GM18498 (cell line): ENCODE results near the gene DNAJC16.
A peak's percentile ranks its signal among the peaks of the same experiment; 100 is the strongest.
"Not testable (repeated sequence)": the region's sequence is repeated elsewhere in the genome, so short reads cannot be mapped to it uniquely, and the experiment has no call there.

Experiments
- ATAC-seq: cut with Tn5 transposase; IDR thresholded peaks from one replicate; pipeline ENCODE4 v1.9.1; 2021; ENCODE audit warnings: mild to moderate bottlenecking, moderate library complexity; ENCODE audit not compliant: unreplicated experiment

The DNAJC16 gene

DNA sequence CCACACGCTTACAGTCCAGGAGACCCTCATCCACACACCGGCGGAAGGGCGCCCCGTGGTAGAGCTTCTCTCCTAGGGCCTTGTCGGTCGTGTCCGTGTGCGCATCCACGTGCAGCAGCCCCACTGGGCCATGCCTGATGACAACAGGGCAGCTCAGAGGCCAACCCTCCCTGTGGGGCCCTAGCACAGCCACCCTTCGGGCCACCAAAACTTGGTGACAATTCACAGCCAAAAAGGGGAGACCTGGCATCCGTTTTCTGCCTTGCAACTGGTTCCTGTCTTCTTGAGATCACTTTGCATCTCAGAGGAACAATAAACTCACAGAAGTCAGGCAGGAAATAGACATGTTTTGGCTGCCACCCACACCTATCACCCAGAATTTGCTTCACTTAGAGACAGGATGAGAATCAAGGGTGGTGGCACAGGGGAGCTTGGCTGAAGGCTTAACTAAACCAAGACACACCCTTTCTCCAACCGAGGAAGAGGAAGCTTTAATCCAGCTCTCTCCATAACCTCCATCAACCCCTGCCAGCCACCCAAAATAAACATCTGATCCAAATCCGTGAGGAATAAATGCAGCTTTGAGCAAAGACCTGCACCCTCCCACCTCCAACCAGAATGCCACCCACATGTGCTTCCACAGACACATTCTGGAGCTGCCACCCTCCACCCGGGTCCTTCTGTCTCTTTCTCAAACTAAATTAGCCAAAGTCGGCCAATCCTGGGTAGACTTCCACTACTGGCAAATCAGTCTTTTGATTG is 52.5 kb downstream of the DNAJC16 start:
- peak; percentile 38 for ATAC-seq

DNA sequence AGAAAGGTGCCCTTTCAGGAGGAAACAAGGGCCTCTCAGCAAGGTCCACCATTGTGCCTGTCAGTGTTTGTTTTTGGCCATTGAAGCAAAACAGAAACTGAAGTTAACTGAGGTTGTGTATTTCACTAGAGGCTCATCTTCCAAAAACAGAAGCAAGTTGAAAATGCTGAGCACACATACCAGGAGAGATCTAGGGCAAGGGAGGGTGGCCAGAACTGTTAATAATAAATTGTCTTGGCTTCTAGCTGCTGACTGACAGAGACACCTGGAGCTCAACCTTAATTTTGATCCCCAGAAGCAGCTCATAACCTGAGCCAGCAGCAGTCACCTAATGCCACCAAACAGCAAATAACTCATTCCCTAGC is 53.0 kb downstream of the DNAJC16 start:
- peak; percentile 41 for ATAC-seq

DNA sequence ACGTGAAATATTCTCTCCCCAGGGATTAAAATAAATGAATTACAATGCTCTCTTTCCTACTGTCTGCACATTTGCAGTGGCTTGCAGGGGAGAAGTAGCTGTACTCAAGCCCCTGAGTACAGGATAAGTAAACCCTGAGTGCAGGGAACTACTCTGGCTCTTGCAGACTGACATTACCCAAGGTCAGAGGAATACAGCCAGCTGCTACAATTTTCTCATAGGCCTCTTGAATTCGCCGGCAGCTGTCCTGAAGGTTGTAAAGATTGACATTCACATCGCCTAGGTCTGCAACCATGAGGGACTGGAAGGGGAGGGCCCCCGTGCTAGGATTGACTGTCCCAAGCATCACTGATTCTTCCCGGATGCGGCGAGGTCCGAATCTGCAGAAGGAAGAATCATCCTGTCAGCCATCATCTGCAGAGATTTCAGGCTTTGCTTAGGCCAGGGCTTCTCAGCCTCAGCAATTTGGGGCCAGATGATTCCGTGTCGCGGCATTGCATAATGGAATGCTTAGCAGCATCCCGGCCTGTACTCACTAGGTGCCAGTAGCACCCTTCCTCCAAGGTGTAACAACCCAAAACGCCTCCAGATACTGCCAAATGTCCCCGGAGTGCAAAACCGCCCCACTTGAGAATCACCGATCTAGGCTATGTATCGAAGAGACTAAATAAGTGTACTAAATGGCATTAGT is 56.5 kb downstream of the DNAJC16 start:
- ATAC-seq: no peak

DNA sequence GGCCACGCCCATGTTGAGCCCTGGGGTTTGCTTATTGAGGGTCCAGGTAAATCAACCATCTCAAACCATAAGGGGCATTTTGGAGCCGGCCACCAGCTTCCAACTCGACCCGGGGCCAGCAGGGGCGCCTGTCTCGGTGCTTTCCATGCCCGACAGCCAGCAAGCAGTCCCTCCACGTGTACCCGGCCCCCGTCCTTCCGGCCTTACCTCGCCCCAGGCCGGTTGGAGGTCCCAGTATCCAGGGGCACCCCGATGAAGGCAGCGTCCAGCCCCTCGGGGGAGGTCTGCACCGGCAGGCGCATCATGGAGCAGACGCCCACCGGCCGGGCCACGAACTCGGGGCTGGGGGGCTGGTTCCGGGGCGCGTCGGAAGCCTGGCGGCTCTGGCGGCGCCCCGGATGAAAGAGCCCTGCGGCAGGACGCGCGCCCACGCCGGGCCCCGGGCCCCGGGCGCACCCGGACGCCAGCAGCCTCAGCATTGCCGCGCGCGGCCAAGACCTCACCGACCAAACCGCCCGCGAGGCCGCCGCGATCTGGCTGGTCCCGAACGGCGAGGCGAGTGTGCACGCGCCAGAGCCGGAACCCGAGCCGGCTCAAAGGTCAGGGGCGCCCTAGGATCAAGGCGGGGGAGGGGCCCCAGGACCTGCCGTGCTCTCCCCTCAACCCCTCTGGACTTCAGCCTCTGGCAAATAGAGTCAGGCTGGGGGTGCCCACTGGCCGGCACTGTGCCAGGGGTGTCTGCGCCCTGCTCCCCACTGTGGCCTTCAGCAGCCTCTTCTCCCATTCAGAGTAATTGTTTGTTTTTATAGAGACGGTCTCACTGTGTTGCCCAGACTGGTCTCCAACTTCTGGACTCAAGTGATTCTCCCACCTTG is 58.1 kb downstream of the DNAJC16 start, which contains the start of gene AGMAT:
Gene AGMAT, minus strand, starts transcription at position 563 of the 875 bp plus-strand sequence. Its CDS starts 84 bp downstream, at position 479.
- ATAC-seq: peak; percentile 78

GRCh38 chr1:15592285-15592684 is 65.6 kb downstream of the DNAJC16 start:
- no peak for ATAC-seq

- no peak for ATAC-seq
These were observed 69.4 kb downstream of the DNAJC16 start for GRCh38 chr1:15595809-15596617.

GRCh38 chr1:15598436-15598835 is 71.8 kb downstream of the DNAJC16 start:
- ATAC-seq: no peak

GRCh38 chr1:15603050-15603965 is 76.7 kb downstream of the DNAJC16 start:
- ATAC-seq: peak; percentile 96

DNA sequence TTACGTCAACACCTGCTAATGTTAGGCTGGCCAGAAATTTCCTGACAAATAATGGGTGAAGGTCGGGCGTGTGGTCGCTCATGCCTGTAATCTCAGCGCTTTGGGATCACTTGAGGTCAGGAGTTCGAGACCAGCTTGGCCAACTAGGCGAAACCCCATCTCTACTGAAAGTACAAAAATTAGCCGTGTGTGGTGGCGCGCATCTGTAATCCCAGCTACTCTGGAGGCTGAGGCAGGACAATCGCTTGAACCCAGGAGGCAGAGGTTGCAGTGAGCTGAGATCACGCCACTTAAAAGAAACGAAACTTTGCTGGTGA is 77.3 kb downstream of the DNAJC16 start:
- ATAC-seq: not testable (repeated sequence)

DNA sequence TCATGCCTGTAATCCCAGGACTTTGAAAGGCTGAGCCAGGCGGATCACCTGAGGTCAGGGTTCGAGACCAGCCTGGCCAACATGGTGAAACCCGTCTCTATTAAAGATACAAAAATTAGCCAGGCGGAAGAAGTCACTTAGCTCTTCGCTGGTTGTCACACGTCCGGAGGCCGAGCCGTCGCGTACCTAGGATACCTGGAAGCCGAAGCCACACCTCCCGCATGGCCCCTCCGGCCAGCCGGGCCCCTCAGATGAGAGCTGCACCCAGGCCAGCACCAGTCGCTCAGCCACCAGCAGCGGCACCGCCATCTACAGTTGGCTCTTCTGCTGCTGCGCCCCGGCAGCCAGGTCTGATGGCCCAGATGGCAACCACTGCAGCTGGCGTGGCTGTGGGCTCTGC is 77.8 kb downstream of the DNAJC16 start:
- not testable (repeated sequence) for ATAC-seq

DNA sequence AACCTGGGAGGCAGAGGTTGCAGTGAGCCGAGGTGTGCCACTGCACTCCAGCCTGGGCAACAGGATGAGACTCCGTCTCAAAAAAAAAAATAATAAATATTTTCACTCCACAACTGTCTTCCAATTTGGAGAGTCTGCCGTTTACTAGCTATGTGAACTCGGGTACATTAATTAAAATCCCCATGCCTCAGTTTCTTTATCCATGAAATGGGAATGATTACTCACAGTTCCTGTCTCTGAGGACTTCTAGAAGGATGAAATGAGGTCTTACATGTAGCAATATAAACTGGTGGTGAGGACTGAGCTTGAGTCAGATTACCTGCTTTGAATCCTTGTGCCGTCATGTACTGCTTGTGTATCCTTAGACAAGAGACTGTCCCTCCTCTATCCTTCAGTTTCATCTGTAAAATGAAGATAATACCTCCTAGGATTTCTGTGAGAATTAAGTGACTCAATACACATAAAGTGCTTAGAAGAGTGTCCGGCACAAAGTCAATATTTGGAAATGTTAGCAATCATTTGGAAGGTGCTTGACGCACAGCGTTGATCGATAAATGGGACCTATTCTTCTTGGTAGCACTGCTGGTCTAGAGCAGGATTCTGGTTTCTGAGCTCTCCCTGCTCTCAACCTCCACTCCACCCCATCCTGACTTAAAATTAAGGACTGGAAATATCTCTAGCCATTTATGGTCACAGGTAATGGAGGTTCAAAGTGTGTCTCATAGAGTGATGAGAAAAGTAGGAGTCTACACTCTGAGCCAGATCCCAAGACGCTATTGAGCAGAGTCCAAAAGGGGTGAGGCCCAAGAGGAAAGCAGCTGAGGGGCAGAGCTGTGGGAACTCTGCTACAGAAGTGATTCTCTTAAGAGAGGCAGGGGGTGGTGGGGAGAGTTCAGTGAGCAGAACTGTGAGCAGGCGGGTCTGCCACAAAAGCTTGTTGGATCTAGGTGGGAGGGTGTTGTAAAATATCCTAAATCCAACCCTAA is 79.0 kb downstream of the DNAJC16 start:
- no peak for ATAC-seq

- ATAC-seq: no peak
These were observed 83.0 kb downstream of the DNAJC16 start for GRCh38 chr1:15609631-15610030.

DNA sequence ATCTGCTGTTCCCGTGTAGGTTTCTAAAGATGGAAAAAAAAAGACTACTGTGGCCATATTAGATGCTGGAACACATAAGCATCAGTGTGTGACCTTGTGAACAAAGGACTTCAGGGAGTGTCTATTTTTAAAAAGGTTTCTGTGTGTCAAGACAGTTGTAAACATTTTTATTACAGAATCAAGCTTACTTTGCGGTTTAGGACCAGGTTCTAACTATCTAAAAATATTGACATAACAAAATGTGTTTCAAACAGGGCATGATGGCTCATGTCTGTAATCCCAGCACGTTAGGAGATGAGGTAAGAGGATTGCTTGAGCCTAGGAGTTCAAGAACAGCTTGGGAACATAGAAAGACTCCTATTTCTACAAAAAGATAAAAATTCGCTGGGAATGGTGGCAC is 83.5 kb downstream of the DNAJC16 start:
- ATAC-seq: no peak

DNA sequence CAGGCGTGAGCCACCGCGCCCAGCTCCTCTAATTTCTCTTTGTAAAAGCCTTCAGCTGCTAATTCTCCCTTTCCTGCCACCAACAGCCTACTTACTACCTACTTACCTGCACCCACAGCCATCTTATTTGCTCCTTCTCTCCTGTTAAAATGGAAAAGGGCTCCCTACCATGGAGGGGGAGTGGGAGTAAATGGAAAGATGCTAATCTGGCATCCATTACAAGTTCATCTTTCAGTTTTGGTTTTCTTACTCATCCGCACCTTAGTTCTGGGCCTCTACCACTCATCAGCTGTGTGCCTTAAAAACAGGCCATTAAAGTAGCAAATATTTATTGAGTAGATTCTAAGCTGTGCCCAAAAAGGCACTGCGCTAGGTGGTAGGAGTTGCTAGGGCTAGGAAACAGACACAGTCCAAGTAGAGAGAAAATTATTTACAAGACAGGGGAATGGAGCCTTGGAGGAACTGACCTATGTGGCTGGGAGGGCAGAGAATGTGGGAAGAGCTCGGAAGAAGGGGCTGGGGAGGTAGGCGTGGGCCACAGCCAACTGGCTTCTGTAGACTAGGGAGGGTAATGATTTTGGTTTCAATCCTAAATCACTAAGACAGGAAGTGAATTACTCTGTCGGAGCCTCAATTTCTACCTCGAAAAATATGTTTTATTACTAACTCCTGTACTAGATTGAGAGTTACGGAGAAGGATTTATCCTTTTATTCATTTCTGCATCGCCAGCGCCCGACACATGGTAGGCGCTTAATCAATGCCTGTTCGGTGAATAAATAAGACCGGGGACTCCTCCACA is 89.9 kb downstream of the DNAJC16 start:
- ATAC-seq: peak; percentile 25

DNA sequence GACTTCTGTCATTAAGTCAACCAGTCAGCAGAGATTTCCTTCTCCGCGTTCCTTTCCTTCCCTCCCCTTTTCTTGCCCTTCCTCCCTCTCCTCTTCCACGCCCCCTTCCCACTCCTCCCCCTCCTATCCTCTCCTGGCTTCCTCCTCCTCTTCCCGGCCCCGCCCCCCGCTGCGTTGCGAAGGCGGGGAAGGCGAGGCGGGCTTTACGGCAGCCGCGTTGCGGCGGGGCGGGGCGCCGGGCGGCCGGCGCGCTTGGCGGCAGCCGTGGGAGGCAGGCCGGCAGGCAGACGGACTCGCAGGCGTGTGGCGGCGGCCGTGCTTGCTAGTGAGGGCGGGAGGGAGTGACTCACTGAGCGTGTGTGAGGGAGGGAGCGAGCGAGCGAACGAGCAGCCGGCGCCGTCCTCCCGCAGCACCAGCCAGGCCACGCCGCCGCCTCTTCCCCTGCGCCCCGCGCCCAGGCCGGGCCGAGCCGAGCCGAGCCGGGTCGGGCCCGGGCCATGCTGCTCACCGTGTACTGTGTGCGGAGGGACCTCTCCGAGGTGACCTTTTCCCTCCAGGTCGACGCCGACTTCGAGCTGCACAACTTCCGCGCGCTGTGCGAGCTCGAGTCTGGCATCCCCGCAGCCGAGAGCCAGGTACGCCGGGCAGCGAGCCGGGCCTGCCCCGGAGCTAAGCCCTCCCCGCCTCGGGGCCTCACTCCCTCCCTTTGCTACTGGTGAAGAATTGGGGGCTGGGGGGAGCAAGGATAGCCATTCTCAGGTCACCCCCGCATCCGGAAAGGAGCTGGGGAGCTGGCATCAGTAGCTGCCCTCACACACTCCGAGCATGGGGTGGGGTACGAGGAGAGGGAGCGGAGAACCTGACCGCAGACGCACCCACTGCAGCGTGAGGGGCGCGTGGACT is 90.8 kb downstream of the DNAJC16 start, which contains the start of gene DDI2:
Gene DDI2, plus strand, starts transcription at position 286 of the 904 bp plus-strand sequence. Its CDS starts 213 bp downstream, at position 499.
- peak; percentile 72 for ATAC-seq

GRCh38 chr1:15618077-15618654 is 91.5 kb downstream of the DNAJC16 start:
- ATAC-seq: peak; percentile 36
